HG03432 (cell line): ENCODE data around the gene ZC3H12C.
"Not testable (repeated sequence)": the region's sequence is repeated elsewhere in the genome, so short reads cannot be mapped to it uniquely, and the experiment has no call there.

ENCODE experiments used
- ATAC-seq: cut with Tn5 transposase; IDR thresholded peaks from one replicate; pipeline ENCODE4 v1.9.1; 2021; ENCODE audit warnings: mild to moderate bottlenecking, moderate library complexity; ENCODE audit not compliant: unreplicated experiment

The ZC3H12C gene

DNA sequence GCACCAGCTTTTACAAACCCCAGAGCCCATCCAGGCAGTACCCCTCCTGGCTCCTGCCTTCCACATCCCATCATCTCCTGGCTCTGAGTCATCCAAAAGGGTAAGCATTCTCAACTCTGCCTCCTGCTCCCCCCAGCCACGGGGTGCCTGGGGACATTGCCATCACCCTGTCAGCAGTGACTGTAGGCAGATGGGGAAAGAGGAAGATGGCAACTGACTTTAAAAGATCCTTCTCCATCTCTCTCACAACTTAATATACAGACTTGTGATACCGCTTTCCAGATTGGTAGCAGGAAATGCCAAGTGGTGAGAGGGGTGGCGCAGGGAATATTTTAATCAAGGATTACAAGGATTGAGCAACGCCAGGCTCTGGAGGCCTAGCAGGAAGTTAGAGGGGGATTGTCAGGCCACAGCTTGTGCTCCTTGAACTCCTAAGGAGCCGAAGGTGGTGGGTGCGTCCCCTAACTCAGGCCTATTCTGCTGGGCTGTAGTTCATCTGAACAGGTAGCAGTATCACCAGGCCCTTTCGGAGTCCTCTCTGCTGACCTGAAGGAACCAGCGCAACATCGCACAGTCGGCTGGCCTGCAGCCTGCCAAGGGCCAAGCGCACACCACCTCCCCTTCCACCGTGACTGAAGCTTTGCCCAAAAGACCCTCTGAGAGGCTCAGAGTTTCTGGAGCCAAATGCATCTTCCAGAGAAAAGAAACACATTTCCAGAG lies 83.3 kb downstream of the ZC3H12C start:
- no peak for ATAC-seq

DNA sequence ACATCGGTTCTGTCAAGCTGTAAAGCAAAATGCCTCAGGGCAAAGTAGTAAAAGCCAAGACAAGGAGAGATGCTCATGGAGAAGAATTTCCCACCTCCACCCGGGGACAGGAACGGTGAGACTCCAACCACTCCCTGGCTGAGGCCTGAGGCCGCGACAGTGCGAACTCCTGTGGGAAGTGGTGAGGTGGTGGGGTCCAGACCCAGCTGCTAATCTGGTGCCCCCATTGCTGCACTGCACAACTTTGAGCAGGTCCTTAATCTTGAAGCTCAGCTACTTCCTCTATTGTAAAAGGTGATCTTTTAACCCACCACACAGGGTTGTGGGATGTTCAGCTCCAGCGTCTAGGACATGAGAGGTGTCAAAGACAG lies 83.9 kb downstream of the ZC3H12C start:
- no peak for ATAC-seq

DNA sequence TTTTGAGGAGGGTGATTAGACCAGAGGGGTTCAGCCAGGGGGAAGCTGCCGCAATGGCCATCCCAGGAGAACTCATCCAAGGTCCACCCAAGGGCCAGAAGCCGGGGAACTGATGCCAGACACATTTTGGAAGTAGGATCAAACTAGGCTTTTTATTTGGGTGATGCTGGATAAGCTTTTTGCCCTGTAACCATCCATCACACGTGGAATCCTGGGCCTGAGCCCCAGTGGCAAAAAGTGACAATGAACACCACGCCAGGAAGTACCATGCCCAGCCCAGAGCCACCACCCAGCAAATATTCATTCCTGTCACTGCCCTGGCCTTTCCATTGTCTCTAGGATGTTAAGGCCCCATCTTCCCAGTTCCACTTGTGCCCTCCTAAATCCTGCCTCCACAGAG lies 85.9 kb downstream of the ZC3H12C start:
- no peak for ATAC-seq

DNA sequence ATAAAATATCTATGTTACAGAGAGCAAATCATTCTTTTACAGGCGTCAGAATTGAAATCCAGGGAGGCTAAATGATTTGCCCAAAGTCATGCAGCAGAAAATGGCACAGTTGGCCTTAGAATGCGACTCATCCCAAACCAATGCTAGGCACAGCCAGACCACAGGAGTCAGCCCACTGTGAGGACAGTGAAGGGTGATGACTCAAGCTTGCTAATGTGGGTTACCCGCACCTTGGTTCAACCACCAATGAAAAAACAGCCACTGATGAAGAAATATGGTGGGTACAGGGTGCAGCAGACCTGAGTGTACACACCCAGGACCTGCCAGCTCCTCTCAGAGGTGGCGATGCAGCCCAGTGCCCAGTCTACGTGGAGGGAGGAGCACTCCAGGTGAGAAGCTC lies 89.7 kb downstream of the ZC3H12C start:
- no peak for ATAC-seq

DNA sequence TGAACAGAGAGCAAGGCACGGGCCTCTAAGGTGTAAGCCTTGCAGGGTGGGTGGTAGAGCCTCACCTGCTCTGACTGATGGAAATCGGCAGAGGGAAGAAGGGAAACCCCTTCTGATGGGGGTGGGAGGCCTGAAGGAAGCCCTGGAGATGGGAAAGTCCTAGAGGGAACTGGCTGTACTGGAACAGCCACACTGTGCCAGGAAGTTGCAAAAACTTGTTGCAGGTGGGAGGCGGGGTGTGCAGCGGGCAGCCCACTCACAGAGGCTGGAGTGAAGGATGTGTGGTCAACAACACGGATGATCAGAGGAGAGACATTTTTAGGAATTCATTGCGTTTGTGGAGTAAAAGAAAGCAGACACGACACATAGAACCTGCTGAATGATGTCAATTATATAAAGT lies 91.3 kb downstream of the ZC3H12C start:
- ATAC-seq, result no peak

DNA sequence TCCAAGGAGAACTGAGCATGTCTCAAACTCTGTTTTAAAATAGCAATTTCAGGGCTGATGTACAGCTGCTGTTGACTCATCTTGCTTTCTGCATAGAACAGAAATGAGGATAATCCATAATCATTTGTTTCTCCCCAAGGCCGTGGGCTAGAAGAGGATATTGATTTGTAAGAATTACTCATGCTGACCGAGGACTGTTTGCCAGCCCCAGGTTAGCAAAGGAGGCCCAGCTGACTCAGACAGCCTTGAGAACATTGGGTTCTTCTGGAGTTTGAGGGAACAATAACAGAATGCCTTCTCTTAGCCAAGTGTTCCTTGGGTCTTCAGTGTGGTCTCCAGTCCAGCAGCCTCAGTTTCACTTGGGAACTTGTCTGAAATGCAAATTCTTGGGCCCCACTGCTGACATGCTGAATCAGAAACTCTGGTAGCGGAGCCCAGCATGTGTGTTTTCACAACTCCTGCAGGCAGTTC lies 92.0 kb downstream of the ZC3H12C start:
- ATAC-seq, result no peak

DNA sequence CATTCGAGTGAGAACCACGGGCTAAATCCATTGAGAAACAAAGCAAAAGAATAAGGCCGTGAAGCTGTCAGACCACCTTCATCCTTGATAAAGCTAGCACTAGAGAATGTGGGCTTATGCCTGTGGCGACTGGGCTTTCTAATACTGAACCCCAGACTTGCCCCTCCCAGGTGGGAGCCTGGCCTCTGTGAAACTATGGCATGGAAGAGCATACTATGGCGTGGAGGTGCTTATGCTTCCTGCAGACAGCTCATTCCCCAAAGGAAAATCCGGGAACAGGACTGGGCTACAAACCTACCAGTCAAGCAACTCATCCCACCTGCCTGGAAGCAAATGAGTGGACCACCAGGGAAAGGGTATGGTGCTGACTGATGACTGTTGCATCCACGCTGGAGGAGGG lies 92.4 kb downstream of the ZC3H12C start:
- ATAC-seq, result no peak

DNA sequence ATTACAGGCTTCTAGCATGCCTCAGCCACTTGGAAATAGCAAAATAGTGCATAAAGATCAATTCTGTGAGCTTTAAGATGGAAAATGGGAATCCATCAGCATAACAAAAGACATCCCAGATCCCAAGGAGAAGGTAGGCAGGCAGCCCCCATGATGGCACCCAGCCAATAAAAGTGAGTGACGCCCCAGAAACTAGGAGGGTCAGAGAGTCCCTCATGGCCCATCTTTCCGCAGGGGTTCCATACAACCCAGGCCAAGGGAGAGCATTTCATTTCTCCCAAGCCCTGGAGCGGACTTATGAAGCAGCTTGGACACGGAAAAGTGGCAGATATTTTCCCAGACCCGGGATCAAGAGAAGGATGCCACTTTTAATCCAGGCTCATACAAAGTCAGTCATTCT lies 93.3 kb downstream of the ZC3H12C start:
- no peak for ATAC-seq

DNA sequence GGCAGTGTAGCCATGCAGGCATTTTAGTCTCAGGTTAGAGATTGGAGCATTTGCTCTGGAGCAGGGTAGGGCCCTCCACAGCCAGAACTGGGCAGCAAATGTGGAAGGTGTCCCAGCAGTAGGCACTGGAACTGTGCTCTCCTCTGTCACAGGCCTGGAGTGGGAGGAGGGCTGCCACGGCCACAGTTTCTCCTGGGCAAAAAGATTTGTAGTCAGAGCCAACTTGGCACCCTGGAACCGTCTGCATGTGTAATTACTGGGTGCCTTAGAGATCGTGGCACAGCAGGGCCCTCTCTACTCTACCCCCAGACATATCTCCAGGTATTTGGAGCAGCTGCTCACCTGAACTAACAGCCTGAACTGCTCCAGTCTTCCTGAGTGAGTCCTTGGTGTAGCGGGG lies 93.7 kb downstream of the ZC3H12C start:
- ATAC-seq, result no peak

DNA sequence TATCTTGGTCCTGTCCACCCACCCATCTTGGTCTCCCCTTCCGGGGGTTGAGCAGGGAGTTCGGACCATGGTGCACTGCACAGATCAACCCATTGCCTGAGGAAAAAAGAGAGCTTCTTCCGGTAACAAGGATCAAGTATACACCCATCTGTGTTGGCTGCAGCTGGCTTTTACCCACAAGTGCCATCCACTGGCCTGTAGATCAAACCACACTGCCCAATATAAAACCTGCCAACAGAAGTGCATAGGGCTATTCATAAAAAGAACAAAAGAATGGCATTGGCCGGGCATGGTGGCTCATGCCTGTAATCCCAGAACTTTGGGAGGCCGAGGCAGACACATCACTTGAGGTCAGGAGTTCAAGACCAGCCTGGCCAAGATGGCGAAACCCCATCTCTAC lies 94.5 kb downstream of the ZC3H12C start:
- no peak for ATAC-seq

DNA sequence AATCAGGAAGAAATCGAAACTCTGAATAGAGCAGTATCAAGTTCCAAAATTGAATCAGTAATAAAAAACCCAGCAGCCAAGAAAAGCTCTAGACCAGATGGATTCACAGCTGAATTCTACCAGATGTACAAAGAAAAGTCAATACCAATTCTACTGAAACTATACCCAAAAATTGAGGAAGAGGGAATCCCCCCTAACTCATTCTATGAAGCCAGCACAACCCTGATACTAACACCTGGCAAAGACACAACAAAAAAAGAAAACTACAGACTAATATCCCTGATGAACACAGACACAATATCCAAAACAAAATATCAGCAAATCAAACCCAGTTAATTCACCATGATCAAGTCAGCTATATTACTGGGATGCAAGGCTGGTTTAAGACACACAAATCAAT lies 97.7 kb downstream of the ZC3H12C start:
- no peak for ATAC-seq

DNA sequence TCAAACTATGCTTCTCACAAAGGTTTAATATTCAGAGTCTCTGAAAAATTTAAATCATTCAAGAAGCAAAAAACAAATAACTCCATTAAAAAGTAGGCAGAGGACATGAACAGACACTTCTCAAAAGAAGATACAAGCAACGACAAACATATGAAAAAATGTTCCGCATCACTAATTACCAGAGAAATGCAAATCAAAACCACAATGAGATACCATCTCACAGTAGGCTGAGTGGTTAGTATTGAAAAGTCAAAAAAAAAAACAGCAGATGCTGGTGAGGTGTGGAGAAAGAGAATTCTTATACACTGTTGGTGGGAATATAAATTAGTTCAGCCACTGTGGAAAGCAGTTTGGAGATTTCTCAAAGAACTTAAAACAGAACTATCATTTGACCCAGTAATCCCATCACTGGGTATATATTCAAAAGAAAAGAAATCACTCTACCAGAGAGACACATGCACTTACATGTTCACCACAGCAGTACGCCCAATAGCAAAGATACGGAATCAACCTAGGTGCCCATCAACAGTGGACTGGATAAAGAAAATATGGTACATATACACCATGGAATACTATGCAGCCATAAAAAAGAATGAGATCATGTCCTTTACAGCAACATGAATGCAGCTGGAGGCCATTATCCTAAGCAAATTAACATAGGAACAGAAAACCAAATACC lies 99.6 kb downstream of the ZC3H12C start:
- peak; percentile 89 for ATAC-seq

DNA sequence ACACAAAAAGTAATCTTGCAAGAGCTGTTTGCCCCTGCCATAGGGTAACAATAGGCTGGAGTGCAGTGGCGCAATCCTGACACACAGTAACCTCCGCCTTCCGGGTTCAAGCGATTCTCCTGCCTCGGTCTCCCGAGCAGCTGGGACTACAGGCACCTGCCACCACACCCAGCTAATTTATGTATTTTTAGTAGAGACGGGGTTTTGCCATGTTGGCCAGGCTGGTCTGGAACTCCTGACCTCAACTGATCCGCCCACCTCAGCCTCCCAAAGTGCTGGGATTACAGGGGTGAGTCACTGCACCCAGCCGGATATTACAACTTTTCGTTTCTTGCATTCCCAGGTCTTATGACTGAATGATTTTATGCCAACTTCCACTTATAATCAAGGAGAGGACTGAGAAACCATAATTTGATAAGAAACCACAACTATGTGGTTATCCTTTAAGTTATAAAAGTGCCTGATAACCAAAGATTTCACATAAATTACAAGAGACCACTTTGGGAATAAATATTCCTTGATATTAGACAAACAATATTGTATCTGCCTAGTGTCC lies 101.1 kb downstream of the ZC3H12C start:
- ATAC-seq, result not testable (repeated sequence)

DNA sequence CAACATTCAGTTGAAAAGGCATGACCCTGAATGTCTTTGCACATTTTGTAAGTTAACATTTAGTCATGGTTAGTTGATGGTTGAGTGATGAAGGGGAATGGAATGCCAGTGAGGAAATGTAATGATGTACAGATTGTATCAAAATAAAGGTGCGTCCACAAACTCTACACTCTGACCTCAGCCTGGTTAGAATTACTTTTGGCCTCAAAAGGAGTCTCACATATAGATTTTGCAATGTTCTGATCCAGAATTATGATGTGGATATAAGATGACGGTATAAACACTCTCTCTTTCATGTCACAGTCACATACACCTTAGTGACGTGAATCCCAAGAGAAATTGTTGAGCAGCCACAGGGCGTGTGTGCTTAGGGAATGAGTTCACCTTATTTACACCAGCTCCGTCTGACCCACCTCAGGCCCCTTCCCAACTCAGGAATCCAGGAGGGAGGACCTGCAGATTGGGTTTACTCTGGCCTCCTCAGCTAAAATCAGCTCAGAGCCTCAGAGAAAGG lies 103.1 kb downstream of the ZC3H12C start:
- no peak for ATAC-seq

DNA sequence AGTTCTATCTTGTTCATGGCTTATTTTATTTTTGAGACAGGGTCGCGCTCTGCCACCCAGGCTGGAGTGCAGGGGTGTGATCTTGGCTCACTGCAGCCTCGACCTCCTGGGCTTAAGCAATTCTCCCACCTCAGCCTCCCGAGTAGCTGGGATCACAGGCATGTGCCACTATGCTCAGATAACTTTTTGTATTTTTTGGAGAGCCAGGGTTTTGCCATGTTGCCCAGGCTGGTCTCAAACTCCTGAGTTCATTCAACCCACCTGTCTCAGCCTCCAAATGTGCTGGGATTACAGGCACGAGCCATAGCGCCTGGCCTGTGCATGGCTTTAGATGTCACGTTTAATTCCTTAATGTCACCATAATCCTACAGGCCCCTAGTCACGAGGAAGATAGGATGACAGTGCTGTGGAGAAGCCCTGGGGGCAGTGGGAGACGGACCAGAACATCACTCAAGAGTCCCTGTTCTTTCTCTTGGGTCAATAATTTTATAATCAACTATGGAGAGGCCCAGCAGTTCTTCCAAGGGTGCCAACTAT lies 103.8 kb downstream of the ZC3H12C start:
- no peak for ATAC-seq

DNA sequence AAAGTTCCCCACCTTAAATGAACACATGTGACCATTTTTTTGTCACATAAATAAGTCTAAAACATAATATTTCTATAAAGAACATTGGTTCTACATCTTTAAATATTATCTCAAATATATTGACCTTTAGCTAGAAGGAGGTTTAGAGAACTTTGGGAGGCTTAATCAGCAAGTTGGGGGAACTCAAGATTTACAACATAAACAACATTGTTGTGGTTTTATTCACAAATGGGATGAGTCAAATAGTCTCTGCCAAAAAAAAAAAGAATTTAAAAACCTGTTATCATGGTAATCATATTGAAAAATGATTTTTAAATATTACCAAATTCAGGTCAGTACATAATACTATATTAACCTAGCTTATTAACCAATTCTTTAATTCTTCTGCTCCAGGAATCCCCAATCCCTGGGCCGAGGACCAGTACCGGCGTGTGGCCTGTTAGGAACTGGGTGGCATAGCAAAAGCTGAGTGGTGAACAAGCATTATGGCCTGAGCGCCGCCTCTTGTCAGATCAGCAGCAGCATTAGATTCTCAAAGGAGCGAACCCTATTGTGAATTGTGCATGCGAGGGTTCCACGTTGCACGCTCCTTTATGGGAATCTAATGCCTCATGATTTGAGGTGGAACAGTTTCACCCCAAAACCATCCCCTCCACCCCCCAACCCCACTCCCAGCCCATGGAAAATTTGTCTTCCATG lies 105.0 kb downstream of the ZC3H12C start:
- ATAC-seq, result no peak

DNA sequence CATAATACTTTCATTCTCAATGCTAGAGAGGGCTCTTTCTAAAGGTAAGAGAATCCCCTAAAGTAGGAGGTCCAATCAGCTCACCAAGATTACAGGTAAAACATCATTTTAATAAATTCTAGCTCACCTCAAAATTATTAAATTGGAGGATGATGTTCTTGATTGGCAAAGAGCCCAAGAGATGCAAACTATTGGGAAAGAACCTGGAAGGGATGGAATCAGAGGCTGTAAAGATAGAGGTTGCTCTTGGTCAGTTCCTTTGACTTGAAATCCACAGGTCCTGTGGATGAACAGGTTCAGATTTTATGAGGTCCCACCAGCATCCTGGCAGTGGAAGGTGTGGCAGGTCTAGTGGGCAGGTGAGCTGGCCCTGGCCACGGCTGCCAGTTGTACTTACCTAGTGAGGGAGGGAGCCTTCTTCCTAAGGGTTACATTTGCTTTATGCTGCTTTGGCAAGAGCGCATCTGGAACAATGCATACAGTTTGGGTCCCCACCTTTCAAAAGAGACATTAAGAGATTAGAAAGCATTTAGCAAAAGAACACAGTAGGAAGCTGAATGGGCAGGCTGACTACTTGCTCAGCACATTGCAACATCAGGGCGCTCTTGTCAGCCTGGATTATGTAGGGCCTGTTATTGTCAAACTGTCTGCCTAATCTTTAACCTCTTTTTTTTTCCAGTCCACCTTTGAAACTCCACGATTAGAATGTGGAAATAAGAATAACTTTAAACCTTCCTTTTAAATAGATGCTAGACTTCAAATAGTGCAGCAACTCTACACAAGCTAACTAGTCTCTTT lies 106.2 kb downstream of the ZC3H12C start:
- ATAC-seq, result no peak

DNA sequence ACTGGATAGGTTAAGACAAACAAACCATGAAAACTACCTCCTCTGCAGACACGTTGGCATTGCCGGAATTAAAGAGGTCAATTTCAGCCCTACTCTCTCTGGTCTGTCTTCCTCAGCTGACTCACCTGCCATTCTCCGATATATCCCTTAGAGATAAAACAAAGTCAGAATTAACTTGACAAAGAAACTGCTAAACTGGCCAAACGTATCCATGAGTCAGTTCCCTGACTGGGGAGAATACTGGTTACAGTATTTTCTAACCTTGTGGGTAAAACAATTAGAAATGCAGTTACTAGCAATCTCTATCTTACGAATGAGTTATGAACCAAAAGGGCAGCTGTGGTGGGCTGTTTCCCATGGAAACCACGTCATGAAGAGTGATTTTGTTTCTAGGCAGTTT lies 107.0 kb downstream of the ZC3H12C start:
- no peak for ATAC-seq

DNA sequence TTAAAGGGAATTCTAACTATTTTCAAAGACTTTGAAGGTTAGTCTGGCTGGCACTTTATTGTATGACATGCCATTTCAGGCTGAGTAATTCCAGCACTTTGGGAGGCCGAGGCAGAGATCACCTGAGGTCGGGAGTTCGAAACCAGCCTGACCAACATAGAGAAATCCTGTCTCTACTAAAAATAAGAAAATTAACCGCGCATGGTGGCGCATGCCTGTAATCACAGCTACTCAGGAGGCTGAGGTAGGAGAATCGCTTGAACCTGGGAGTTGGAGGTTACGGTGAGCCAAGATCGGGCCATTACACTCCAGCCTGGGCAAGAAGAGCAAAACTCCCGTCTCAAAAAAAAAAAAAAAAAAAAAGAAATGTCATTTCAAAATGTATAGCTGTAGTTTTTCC lies 107.6 kb downstream of the ZC3H12C start:
- ATAC-seq, result no peak

DNA sequence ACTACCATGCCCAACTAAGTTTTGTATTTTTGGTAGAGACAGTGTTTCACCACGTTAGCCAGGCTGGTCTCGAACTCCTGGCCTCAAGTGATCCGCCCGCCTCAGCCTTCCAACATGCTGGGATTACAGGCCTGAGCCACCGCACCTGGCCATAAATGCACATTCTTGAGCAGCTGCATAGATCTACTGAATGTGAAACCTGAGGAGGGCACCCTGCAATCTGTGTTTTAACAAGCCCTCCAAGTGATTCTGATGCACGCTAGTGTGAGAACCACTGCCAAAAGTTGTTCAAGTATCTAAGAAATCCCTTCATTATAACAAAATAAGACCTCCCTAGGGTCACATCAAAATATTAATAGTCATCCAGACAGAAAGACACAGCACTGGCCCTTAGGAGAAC lies 113.9 kb downstream of the ZC3H12C start:
- no peak for ATAC-seq
